HCT116 (cell line): Measurements from ENCODE around the gene CFAP61. TPM values are rescaled to one million over a fixed set of nuclear protein-coding genes. Genes with fewer than 3 reads are reported as not detected.

Experiments used
- ATAC-seq: fragments of 200-7000 bp; cut with Tn5 transposase; 2 replicates; pipeline ENCODE4 v1.9.1; 2020; ENCODE audit warnings: mild to moderate bottlenecking, moderate library complexity
- BruUV-seq: library from RNA; stranded (reverse); fragments of 400-500 nt; replicated peaks from 2 replicates; lab custom pipeline; 2021; lab: Mats Ljungman, UMichigan
- CTCF ChIA-PET: fragments of 300-600 bp; sonication (Branson Sonifier 250); formaldehyde crosslinking; loops from one replicate; lab custom pipeline; 2021; ENCODE audit warnings: antibody characterized with exemption; lab: Charles Lee
- POLR2A ChIA-PET: fragments of 300-600, 350-600 bp; sonication (Branson Sonifier 250); formaldehyde crosslinking; loops from one replicate; lab custom pipeline; 2021; ENCODE audit warnings: antibody characterized with exemption; lab: Charles Lee
- RAD21 ChIA-PET, 2 experiments: fragments of 300-600 bp; sonication (Branson Sonifier 250); formaldehyde crosslinking; loops; one replicate each; lab custom pipeline; 2023; ENCODE audit warnings: low total read pairs in 2 of 2; ENCODE audit not compliant: uncharacterized antibody in 2 of 2, unreplicated experiment in 2 of 2, low non-redundant PET in 1 of 2; lab: Charles Lee
- DNase-seq: peaks from one replicate; pipeline ENCODE4 v3.0.0-alpha.2; 2010; ENCODE audit warnings: low read depth, low spot score
- H2AFZ ChIP-seq: fragments of 200-600 bp; shearing (Covaris generic), sonication (generic); 2 replicates; pipeline ENCODE4 v1.6.1; 2017; ENCODE audit warnings: low read depth, mixed run types, mixed read lengths, antibody characterized with exemption, low read length; ENCODE audit not compliant: poor library complexity, severe bottlenecking
- H3K27ac ChIP-seq: 2 replicates; pipeline ENCODE4 v1.5.1; 2012; ENCODE audit warnings: low read depth, low read length
- H3K27me3 ChIP-seq: fragments of 200-600 bp; sonication (generic); 2 replicates; pipeline ENCODE4 v1.6.1; 2016; ENCODE audit warnings: mixed run types, low read length, mixed read lengths; ENCODE audit not compliant: insufficient read depth
- H3K36me3 ChIP-seq, 2 experiments: fragments of 200-500 bp in 1 of 2; fragments of 200-600 bp in 1 of 2; sonication (Bioruptor generic) in 1 of 2; sonication (generic) in 1 of 2; 2 replicates each; pipeline versions ENCODE4 v1.5.1 to v1.6.1; 2014 to 2016; ENCODE audit warnings: low read length in 2 of 2, inconsistent platforms in 1 of 2, mixed read lengths in 1 of 2, mixed run types in 1 of 2; ENCODE audit not compliant: insufficient read depth in 2 of 2, control insufficient read depth in 1 of 2
- H3K4me1 ChIP-seq, 2 experiments: fragments of 200-600 bp in 1 of 2; sonication (generic) in 1 of 2; 2 replicates each; pipeline versions ENCODE4 v1.5.1 to v1.6.1; 2012 to 2017; ENCODE audit warnings: low read length in 2 of 2, inconsistent platforms in 1 of 2, mild to moderate bottlenecking in 1 of 2, mixed read lengths in 1 of 2, mixed run types in 1 of 2, moderate library complexity in 1 of 2; ENCODE audit not compliant: insufficient read depth in 2 of 2, control insufficient read depth in 1 of 2
- H3K4me2 ChIP-seq: fragments of 200-600 bp; sonication (generic); 2 replicates; pipeline ENCODE4 v1.6.1; 2017; ENCODE audit warnings: mixed run types, low read length, mixed read lengths
- H3K4me3 ChIP-seq, 2 experiments: fragments of 200-600 bp in 1 of 2; sonication (generic) in 1 of 2; replicated peaks in 1 of 2; 2 replicates each; pipeline ENCODE4 v1.5.1; 2011 to 2016; ENCODE audit warnings: low read length in 2 of 2, control low read depth in 1 of 2, low read depth in 1 of 2, mild to moderate bottlenecking in 1 of 2, mixed read lengths in 1 of 2, mixed run types in 1 of 2
- H3K79me2 ChIP-seq: fragments of 200-600 bp; sonication (generic); 2 replicates; pipeline ENCODE4 v1.6.1; 2017; ENCODE audit warnings: mild to moderate bottlenecking, mixed run types, low read length, moderate library complexity, mixed read lengths; ENCODE audit not compliant: insufficient read depth
- H3K9ac ChIP-seq: fragments of 200-600 bp; sonication (generic); 2 replicates; pipeline ENCODE4 v1.6.1; 2016; ENCODE audit warnings: low read length, mixed read lengths
- H3K9me2 ChIP-seq: fragments of 200-600 bp; sonication (generic), shearing (Covaris generic); 2 replicates; pipeline ENCODE4 v1.6.1; 2017; ENCODE audit warnings: mixed run types, mild to moderate bottlenecking, moderate library complexity; ENCODE audit not compliant: insufficient read depth
- H3K9me3 ChIP-seq, 2 experiments: fragments of 200-500 bp in 1 of 2; fragments of 200-600 bp in 1 of 2; sonication (Bioruptor generic) in 1 of 2; sonication (generic) in 1 of 2; 2 replicates each; pipeline ENCODE4 v1.6.1; 2014 to 2017; ENCODE audit warnings: low read length in 2 of 2, mixed read lengths in 2 of 2, inconsistent platforms in 1 of 2, low read depth in 1 of 2, mild to moderate bottlenecking in 1 of 2, mixed run types in 1 of 2, moderate library complexity in 1 of 2; ENCODE audit not compliant: control insufficient read depth in 1 of 2, insufficient read depth in 1 of 2
- H4K20me1 ChIP-seq: fragments of 200-600 bp; sonication (generic), shearing (Covaris generic); 2 replicates; pipeline ENCODE4 v1.6.1; 2017; ENCODE audit warnings: mixed run types, mild to moderate bottlenecking, moderate library complexity; ENCODE audit not compliant: insufficient read depth
- ATF3 ChIP-seq: IDR thresholded peaks from 2 replicates; pipeline ENCODE4 v1.6.1; 2012
- CBX3 ChIP-seq: IDR thresholded peaks from 2 replicates; pipeline ENCODE4 v1.6.1; 2012; ENCODE audit warnings: low read depth
- CTCF ChIP-seq, 3 experiments: fragments of 200-600 bp in 1 of 3; sonication (generic) in 1 of 3; IDR thresholded peaks in 2 of 3; conservative IDR thresholded peaks in 1 of 3; 2 replicates each; pipeline ENCODE4 v1.5.1; 2012 to 2017; ENCODE audit warnings: low read depth in 2 of 3, low read length in 2 of 3, antibody characterized with exemption in 1 of 3, borderline replicate concordance in 1 of 3, control low read depth in 1 of 3, mild to moderate bottlenecking in 1 of 3, mixed read lengths in 1 of 3, mixed run types in 1 of 3, moderate library complexity in 1 of 3; ENCODE audit not compliant: insufficient read depth in 1 of 3
- ELF1 ChIP-seq: IDR thresholded peaks from 2 replicates; pipeline ENCODE4 v1.6.1; 2012; ENCODE audit warnings: low read depth, borderline replicate concordance
- EZH2phosphoT487 ChIP-seq: fragments of 200-600 bp; IDR thresholded peaks from 2 replicates; pipeline ENCODE4 v1.6.1; 2018; ENCODE audit warnings: antibody characterized with exemption, borderline replicate concordance
- FOSL1 ChIP-seq: IDR thresholded peaks from 2 replicates; pipeline ENCODE4 v1.6.1; 2012; ENCODE audit warnings: low read depth
- RAD21 ChIP-seq: IDR thresholded peaks from 2 replicates; pipeline ENCODE4 v1.6.1; 2012; ENCODE audit warnings: low read depth, mild to moderate bottlenecking
- SP1 ChIP-seq: IDR thresholded peaks from 2 replicates; pipeline ENCODE4 v1.6.1; 2012; ENCODE audit warnings: low read depth
- SRF ChIP-seq: IDR thresholded peaks from 2 replicates; pipeline ENCODE4 v1.6.1; 2012; ENCODE audit warnings: low read depth
- YY1 ChIP-seq: IDR thresholded peaks from 2 replicates; pipeline ENCODE4 v1.6.1; 2011; ENCODE audit warnings: low read length, low read depth, moderate library complexity, mild to moderate bottlenecking; ENCODE audit not compliant: insufficient replicate concordance; ENCODE audit errors: extremely low read depth
- ZBTB33 ChIP-seq: IDR thresholded peaks from 2 replicates; pipeline ENCODE4 v1.6.1; 2011; ENCODE audit warnings: mild to moderate bottlenecking, low read length, moderate library complexity; ENCODE audit not compliant: insufficient replicate concordance; ENCODE audit errors: extremely low read depth
- ZFX ChIP-seq: fragments of 450-650 bp; IDR thresholded peaks from 2 replicates; pipeline ENCODE4 v1.6.1; 2017
- ZNF274 ChIP-seq: fragments of 200-500 bp; sonication (Bioruptor generic); IDR thresholded peaks from 2 replicates; pipeline ENCODE4 v1.6.1; 2014; ENCODE audit warnings: mild to moderate bottlenecking, low read depth, low read length, inconsistent platforms
- intact Hi-C: fragments of 100-400 bp; cut with micrococcal nuclease; formaldehyde crosslinking; loops from 2 replicates; pipeline ENCODE4 v1.10.0; 2022
- total RNA-seq: library from RNA; stranded (reverse); gene quantifications from one replicate; pipeline ENCODE4 v1.2.1, GENCODE V29; 2021; ENCODE audit not compliant: unreplicated experiment

CFAP61 gene
- total RNA-seq, 1 experiment from 2014 or later, result 1.7 TPM

- Histone ChIP-seq H3K4me3 (no peak overlapping the region), H2AFZ (no peak overlapping the region), H3K79me2 (peaks cover 100% of the 10 kb centered on the region), H3K4me2 (no peak overlapping the region), H3K27me3 (no peaks in the 10 kb centered on the region), H3K4me1 (peaks cover 12 to 13% of the 10 kb centered on the region in 2 experiments), H3K27ac (no peak overlapping the region), H4K20me1 (peaks cover 12% of the 10 kb centered on the region; the same call in 1 of the 2 replicates), H3K9me3 (no peaks in the 10 kb centered on the region), H3K9me2 (no peaks in the 10 kb centered on the region), H3K9ac (no peak overlapping the region), H3K36me3 (peaks cover 14 to 33% of the 10 kb centered on the region in 2 experiments)
- BruUV-seq, result no TSS peak
- POLR2A ChIA-PET, result no interaction called here
- DNase-seq, result no peak
- ATAC-seq, result no peak
- no peak for TF ChIP-seq FOSL1
- no peak for TF ChIP-seq YY1
- TF ChIP-seq EZH2phosphoT487, result no peak
- no peak for TF ChIP-seq ZFX
- TF ChIP-seq ZNF274, result no peak
- TF ChIP-seq ZBTB33, result no peak
- TF ChIP-seq SP1, result no peak
- TF ChIP-seq RAD21, result no peak
- no peak for TF ChIP-seq ELF1
- no peak for TF ChIP-seq CBX3
- no peak for TF ChIP-seq CTCF (IDR thresholded peaks at IDR 0.05 in 2 of 3, conservative IDR thresholded peaks at IDR 0.05 in 1 of 3; ENCODE audit: borderline replicate concordance in 1 of 3, insufficient read depth in 1 of 3, low read depth in 2 of 3, low read length in 2 of 3)
- TF ChIP-seq ATF3, result no peak
- TF ChIP-seq SRF, result no peak
- CTCF ChIA-PET, result no interaction called here
- RAD21 ChIA-PET, result no interaction called here
- intact Hi-C loops, result no loop called here
Observed at GRCh38 chr20:20023395-20023794, 28.9 kb upstream of the CFAP61 start.
